Caco-2 (cell line): ENCODE data around the gene C16orf82. TPM values are rescaled to one million over a fixed set of nuclear protein-coding genes. Genes with fewer than 3 reads are reported as not detected.

Source experiments
- Bru-seq: library from RNA; stranded (reverse); fragments of 400-500 nt; gene quantifications from one replicate; lab custom pipeline; 2021; lab: Mats Ljungman, UMichigan
- BruChase-seq, 2 experiments: library from RNA; stranded (reverse); fragments of 400-500 nt; gene quantifications; one replicate each; lab custom pipeline; 2021; lab: Mats Ljungman, UMichigan
- BruUV-seq: library from RNA; stranded (reverse); fragments of 400-500 nt; replicated peaks from 2 replicates; lab custom pipeline; 2021; lab: Mats Ljungman, UMichigan
- CTCF ChIA-PET: fragments of 300-600 bp; sonication (Branson Sonifier 250); formaldehyde crosslinking; loops from one replicate; lab custom pipeline; 2022; ENCODE audit warnings: antibody characterized with exemption; lab: Charles Lee
- POLR2A ChIA-PET: fragments of 300-600 bp; sonication (Branson Sonifier 250); formaldehyde crosslinking; loops from one replicate; lab custom pipeline; 2022; ENCODE audit warnings: antibody characterized with exemption; lab: Charles Lee
- DNase-seq, 2 experiments: peaks; one replicate each; pipeline versions ENCODE4 v3.0.0 to v3.0.0-alpha.2; 2020 to 2022
- H3K27me3 ChIP-seq: replicated peaks from 2 replicates; pipeline ENCODE4 v1.6.0; 2011; ENCODE audit warnings: low read length; ENCODE audit not compliant: control insufficient read depth, insufficient read depth
- H3K36me3 ChIP-seq: 2 replicates; pipeline ENCODE4 v1.5.1; 2011; ENCODE audit warnings: low read length; ENCODE audit not compliant: control insufficient read depth, insufficient read depth
- H3K4me1 ChIP-seq: fragments of 250-450 bp; sonication (Bioruptor Pico); 2 replicates; pipeline ENCODE4 v1.5.1; 2020; ENCODE audit warnings: mild to moderate bottlenecking
- H3K4me3 ChIP-seq: 2 replicates; pipeline ENCODE4 v1.5.1; 2011; ENCODE audit warnings: low read depth, mild to moderate bottlenecking, control low read depth, low read length
- H3K9me3 ChIP-seq: fragments of 250-450 bp; sonication (Bioruptor Pico); 2 replicates; pipeline ENCODE4 v1.5.1; 2020; ENCODE audit warnings: mild to moderate bottlenecking, moderate library complexity
- H3K27ac Mint-ChIP-seq: one replicate; pipeline ENCODE4 v1.8.0; 2022; ENCODE audit warnings: mixed read lengths; ENCODE audit not compliant: unreplicated experiment
- H3K27me3 Mint-ChIP-seq: one replicate; pipeline ENCODE4 v1.8.0; 2022; ENCODE audit warnings: mixed read lengths; ENCODE audit not compliant: insufficient read depth, unreplicated experiment
- H3K36me3 Mint-ChIP-seq: one replicate; pipeline ENCODE4 v1.8.0; 2022; ENCODE audit warnings: mild to moderate bottlenecking, mixed read lengths; ENCODE audit not compliant: insufficient read depth, unreplicated experiment
- H3K4me1 Mint-ChIP-seq: one replicate; pipeline ENCODE4 v1.8.0; 2022; ENCODE audit warnings: low read depth, mixed read lengths; ENCODE audit not compliant: unreplicated experiment
- H3K4me3 Mint-ChIP-seq: one replicate; pipeline ENCODE4 v1.8.0; 2022; ENCODE audit warnings: mild to moderate bottlenecking, moderate library complexity, mixed read lengths; ENCODE audit not compliant: unreplicated experiment
- H3K9me3 Mint-ChIP-seq: one replicate; pipeline ENCODE4 v1.8.0; 2022; ENCODE audit warnings: mixed read lengths; ENCODE audit not compliant: unreplicated experiment
- CTCF ChIP-seq, 2 experiments: fragments of 200-600 bp in 1 of 2; IDR thresholded peaks; 1 replicate in 1 of 2; 2 replicates in 1 of 2; pipeline versions ENCODE4 v1.5.1 to v1.8.0; 2011 to 2022; ENCODE audit warnings: antibody characterized with exemption in 1 of 2, control low read depth in 1 of 2, inconsistent platforms in 1 of 2, low read depth in 1 of 2, low read length in 1 of 2, mild to moderate bottlenecking in 1 of 2, moderate library complexity in 1 of 2; ENCODE audit not compliant: insufficient read depth in 1 of 2, severe bottlenecking in 1 of 2, unreplicated experiment in 1 of 2
- intact Hi-C: fragments of 100-400 bp; cut with micrococcal nuclease; formaldehyde crosslinking; loops from one replicate; pipeline ENCODE4 v1.10.0; 2022; ENCODE audit not compliant: unreplicated experiment
- long read RNA-seq: library from polyadenylated mRNA; stranded (forward); transcript quantifications from one replicate; pipeline ENCODE4 v2.0.0, GENCODE V29; 2022
- total RNA-seq: library from RNA; stranded (reverse); gene quantifications from 2 replicates; pipeline ENCODE4 v1.2.3, GENCODE V29; 2022

Gene C16orf82
- total RNA-seq, result not detected in 2 replicates
- Bru-seq, nascent RNA, result not detected
- not detected for BruChase-seq, experiment 1, labeled RNA remaining after a 2-hour chase
- BruChase-seq, experiment 2, labeled RNA remaining after a 6-hour chase, result not detected
- long read RNA-seq, result 0 reads

DNA sequence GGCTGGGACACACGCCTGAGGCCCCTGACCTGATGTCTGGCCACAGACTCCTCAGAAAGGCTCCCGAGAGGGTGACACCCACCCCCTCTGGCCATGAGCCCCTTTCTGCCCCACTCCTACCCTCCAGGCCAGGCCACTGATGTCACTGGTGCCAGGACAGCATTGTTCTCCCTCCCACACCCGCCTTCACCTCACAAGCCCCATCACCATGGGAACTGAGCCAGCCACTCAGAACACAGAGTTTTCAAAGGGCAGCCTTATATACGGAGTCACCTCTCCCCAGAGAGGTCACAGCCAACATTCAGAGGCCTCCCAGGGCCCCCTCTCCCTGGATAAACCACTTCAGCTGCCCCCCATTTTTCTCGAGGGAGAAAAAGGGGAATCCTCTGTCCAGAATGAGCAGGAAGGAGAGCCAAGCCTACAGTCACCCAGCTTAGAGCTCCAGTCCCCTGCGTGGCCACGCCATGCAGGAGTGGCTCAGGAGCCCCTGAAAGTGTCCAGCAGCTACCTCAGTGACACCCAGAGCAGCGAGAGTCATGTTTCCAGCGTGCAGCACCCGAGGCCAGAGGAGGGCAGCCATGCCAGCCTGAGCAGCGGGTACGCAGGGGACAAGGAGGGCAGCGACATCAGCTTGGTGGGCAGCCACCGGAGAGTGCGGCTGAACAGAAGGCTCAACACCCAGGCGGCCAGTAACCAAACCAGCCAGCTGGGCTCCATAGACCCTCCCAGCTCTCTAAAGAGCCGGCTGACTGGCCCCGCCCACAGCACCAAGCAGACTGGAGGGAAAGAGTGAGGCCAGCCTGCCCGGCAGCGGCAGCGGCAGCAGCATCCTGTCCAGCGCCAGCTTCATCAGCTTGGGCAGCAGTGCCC is at the start of gene C16orf82:
C16orf82 (plus strand) TSS at position 260 of the 870 bp plus-strand sequence.
- no peaks in the 10 kb centered on the region; the same call in 1 of the 2 replicates for H3K27me3 ChIP-seq
- intact Hi-C loops, result no loop called here
- CTCF ChIA-PET, result no interaction called here
- no peak within 1 kb of the TSS for H3K27ac Mint-ChIP-seq
- no peaks in the 10 kb centered on the region for H3K4me1 ChIP-seq
- DNase-seq, result no peak
- no peaks in the 10 kb centered on the region for H3K36me3 Mint-ChIP-seq
- H3K4me1 Mint-ChIP-seq, result no peaks in the 10 kb centered on the region
- H3K4me3 ChIP-seq, result no peak within 1 kb of the TSS
- H3K9me3 ChIP-seq, result no peaks in the 10 kb centered on the region
- peaks cover 10% of the 10 kb centered on the region for H3K27me3 Mint-ChIP-seq
- no peak for TF ChIP-seq CTCF (IDR thresholded peaks at IDR 0.05; ENCODE audit: insufficient read depth in 1 of 2, low read depth in 1 of 2, low read length in 1 of 2, severe bottlenecking in 1 of 2, unreplicated experiment in 1 of 2)
- POLR2A ChIA-PET, result no interaction called here
- no peaks in the 10 kb centered on the region for H3K36me3 ChIP-seq
- H3K4me3 Mint-ChIP-seq, result no peak within 1 kb of the TSS
- BruUV-seq, result no TSS peak
- H3K9me3 Mint-ChIP-seq, result no peaks in the 10 kb centered on the region

DNA sequence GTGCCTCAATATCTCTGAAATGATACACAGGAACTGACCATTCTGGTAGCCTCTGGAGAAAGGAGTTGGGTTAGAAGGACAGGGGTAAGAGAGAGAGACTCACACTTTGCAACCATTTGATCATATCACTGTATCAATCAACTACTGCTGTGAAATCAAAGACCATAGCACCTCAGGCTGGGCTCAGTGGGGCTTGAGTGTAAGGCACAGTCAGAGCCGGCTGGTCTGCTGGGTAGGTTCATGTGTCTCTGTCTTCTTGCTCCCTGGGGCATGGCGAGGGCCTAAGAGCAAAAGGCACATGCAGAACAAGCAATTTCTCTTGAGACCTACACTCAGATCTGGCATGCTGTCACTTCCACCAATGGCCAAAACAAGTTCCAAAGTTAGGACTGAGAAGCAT is 46.7 kb upstream of the C16orf82 start:
- no TSS peak for BruUV-seq
- H3K4me3 ChIP-seq, result no peak overlapping the region
- H3K4me1 ChIP-seq, result no peaks in the 10 kb centered on the region
- no peaks in the 10 kb centered on the region for H3K27me3 Mint-ChIP-seq
- H3K9me3 ChIP-seq, result no peaks in the 10 kb centered on the region
- H3K27ac Mint-ChIP-seq, result no peak overlapping the region
- H3K4me3 Mint-ChIP-seq, result no peak overlapping the region
- DNase-seq, result no peak
- no peaks in the 10 kb centered on the region for H3K4me1 Mint-ChIP-seq
- ChIA-PET CTCF (no interaction called here), POLR2A (no interaction called here)
- H3K27me3 ChIP-seq, result no peaks in the 10 kb centered on the region; the same call in none of the 2 replicates
- no peak for TF ChIP-seq CTCF (IDR thresholded peaks at IDR 0.05; ENCODE audit: insufficient read depth in 1 of 2, low read depth in 1 of 2, low read length in 1 of 2, severe bottlenecking in 1 of 2, unreplicated experiment in 1 of 2)
- peaks cover 20% of the 10 kb centered on the region for H3K9me3 Mint-ChIP-seq
- H3K36me3 ChIP-seq, result no peaks in the 10 kb centered on the region
- no peaks in the 10 kb centered on the region for H3K36me3 Mint-ChIP-seq
- intact Hi-C loops, result no loop called here

GRCh38 chr16:27024010-27024409 is 42.7 kb upstream of the C16orf82 start:
- H3K4me3 Mint-ChIP-seq, result no peak overlapping the region
- Histone ChIP-seq H3K4me1 (no peaks in the 10 kb centered on the region), H3K9me3 (no peaks in the 10 kb centered on the region), H3K4me3 (no peak overlapping the region), H3K27me3 (no peaks in the 10 kb centered on the region; the same call in 1 of the 2 replicates), H3K36me3 (no peaks in the 10 kb centered on the region)
- DNase-seq, result no peak
- ChIA-PET POLR2A (no interaction called here), CTCF (no interaction called here)
- H3K27ac Mint-ChIP-seq, result no peak overlapping the region
- peaks cover 11% of the 10 kb centered on the region for H3K27me3 Mint-ChIP-seq
- H3K9me3 Mint-ChIP-seq, result peaks cover 19% of the 10 kb centered on the region
- H3K4me1 Mint-ChIP-seq, result no peaks in the 10 kb centered on the region
- no peak for TF ChIP-seq CTCF (IDR thresholded peaks at IDR 0.05; ENCODE audit: insufficient read depth in 1 of 2, low read depth in 1 of 2, low read length in 1 of 2, severe bottlenecking in 1 of 2, unreplicated experiment in 1 of 2)
- H3K36me3 Mint-ChIP-seq, result no peaks in the 10 kb centered on the region
- intact Hi-C loops, result no loop called here
- BruUV-seq, result no TSS peak
